Middle frontal gyrus (tissue), 1 donor: Measurements from ENCODE around the gene SALL2.
A peak's percentile ranks its signal among the peaks of the same experiment; 100 is the strongest.
"Not testable (repeated sequence)": the region's sequence is repeated elsewhere in the genome, so short reads cannot be mapped to it uniquely, and the experiment has no call there.

ENCODE experiments used
- DNase-seq: peaks from one replicate; pipeline ENCODE4 v3.0.0-alpha.2; 2015; ENCODE audit warnings: low spot score; ENCODE audit errors: extremely low spot score

SALL2 gene

GRCh38 chr14:21525962-21526671 lies at the start of gene SALL2:
TSS of gene SALL2 (minus strand) at chr14:21526346. CDS start at chr14:21526127, 219 bp downstream.
- DNase-seq = peak; percentile 20

- DNase-seq = no peak
Measured at GRCh38 chr14:21575661-21576060, 49.5 kb upstream of the SALL2 start.

- DNase-seq = no peak
Measured at GRCh38 chr14:21572604-21573003, 46.5 kb upstream of the SALL2 start.

GRCh38 chr14:21558703-21559170 lies 32.6 kb upstream of the SALL2 start:
- no peak for DNase-seq

GRCh38 chr14:21557084-21557901 lies 31.1 kb upstream of the SALL2 start:
- DNase-seq = peak; percentile 69

- no peak for DNase-seq
Measured at GRCh38 chr14:21556378-21557083, 30.4 kb upstream of the SALL2 start.

- DNase-seq = no peak
Measured at GRCh38 chr14:21553266-21553665, 27.1 kb upstream of the SALL2 start.

GRCh38 chr14:21544588-21544987 lies 18.4 kb upstream of the SALL2 start:
- not testable (repeated sequence) for DNase-seq

- no peak for DNase-seq
Measured at GRCh38 chr14:21543963-21544362, 17.8 kb upstream of the SALL2 start.

GRCh38 chr14:21543521-21543960 lies 17.4 kb upstream of the SALL2 start:
- no peak for DNase-seq

- DNase-seq = no peak
Measured at GRCh38 chr14:21541413-21542074, 15.4 kb upstream of the SALL2 start.

- no peak for DNase-seq
Measured at GRCh38 chr14:21539189-21539940, 13.2 kb upstream of the SALL2 start.

- DNase-seq = no peak
Measured at GRCh38 chr14:21537090-21537424, 10.9 kb upstream of the SALL2 start.

GRCh38 chr14:21536418-21537089 lies 10.4 kb upstream of the SALL2 start:
- DNase-seq = no peak

- DNase-seq = no peak
Measured at GRCh38 chr14:21535545-21536417, 9.6 kb upstream of the SALL2 start.

- DNase-seq = no peak
Measured at GRCh38 chr14:21534576-21534975, 8.4 kb upstream of the SALL2 start.

GRCh38 chr14:21533294-21533693 lies 7.1 kb upstream of the SALL2 start:
- DNase-seq = no peak

- no peak for DNase-seq
Measured at GRCh38 chr14:21529515-21529914, 3.4 kb upstream of the SALL2 start.
